CD4-positive, alpha-beta T cell treated with Interleukin-21 for 1 hour (primary cell): ENCODE data around the gene GNB1L.
"Not testable (repeated sequence)": the region's sequence is repeated elsewhere in the genome, so short reads cannot be mapped to it uniquely, and the experiment has no call there.

Source experiments
- DNase-seq: peaks from one replicate; pipeline ENCODE4 v3.0.0-alpha.2; 2020

The GNB1L gene

DNA sequence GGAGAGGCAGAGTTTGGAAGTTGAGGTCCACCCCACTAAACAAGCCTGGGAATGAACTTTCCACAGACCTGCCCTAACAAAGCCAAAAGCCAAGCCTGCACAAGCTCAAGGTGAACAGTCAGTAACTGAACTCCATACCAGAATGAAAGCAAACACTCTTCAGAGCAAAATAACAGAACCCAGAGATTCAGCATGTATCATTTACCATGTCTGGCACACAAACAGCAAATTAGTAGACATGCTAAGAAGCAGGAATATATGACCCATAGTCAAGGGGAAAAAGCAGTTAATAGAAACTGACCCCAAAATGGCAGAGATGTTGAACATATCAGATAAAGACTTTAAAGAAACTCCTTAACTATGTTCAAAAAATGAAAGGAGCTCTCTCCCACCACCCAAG lies 62.8 kb downstream of the GNB1L start:
- no peak for DNase-seq

- DNase-seq: no peak
These were observed 63.4 kb downstream of the GNB1L start for GRCh38 chr22:19791243-19791642.

- no peak for DNase-seq
These were observed 64.8 kb downstream of the GNB1L start for GRCh38 chr22:19789828-19790227.

DNA sequence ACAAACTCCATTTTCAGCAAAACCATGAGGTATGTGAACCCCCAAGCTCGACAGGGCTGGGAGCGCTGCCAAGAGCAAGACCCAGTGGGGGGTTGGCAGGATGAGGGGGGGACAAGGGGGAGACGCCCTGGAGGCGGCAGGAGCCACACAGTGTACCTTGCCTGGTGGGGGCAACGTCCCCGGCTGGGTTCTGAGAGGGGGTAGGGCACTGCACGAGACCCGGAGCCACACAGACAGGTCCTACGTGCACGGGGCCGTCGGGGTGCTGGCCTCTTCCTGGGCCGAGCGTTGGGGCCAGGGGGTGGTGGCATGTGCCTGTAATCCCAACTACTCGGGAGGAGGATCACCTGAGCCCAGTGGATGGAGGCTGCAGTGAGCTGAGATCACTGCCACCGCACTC lies 65.3 kb downstream of the GNB1L start:
- DNase-seq: no peak

GRCh38 chr22:19788661-19789225 lies 65.9 kb downstream of the GNB1L start:
- no peak for DNase-seq

DNA sequence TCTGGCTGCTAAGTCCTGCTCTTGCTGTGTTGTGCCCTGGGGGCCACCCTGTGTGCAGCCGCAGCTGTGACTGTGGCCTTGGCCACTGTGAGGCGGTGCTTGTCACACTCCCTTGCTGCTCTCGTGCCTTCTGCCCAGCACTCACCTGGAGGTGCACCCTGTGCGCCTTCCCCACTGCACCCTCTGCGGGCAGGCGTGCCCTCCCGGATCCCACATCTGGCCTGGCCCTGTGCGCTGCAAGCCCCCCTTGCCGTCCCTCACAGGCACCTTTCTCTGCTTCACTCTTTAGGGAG lies 66.9 kb downstream of the GNB1L start:
- no peak for DNase-seq

DNA sequence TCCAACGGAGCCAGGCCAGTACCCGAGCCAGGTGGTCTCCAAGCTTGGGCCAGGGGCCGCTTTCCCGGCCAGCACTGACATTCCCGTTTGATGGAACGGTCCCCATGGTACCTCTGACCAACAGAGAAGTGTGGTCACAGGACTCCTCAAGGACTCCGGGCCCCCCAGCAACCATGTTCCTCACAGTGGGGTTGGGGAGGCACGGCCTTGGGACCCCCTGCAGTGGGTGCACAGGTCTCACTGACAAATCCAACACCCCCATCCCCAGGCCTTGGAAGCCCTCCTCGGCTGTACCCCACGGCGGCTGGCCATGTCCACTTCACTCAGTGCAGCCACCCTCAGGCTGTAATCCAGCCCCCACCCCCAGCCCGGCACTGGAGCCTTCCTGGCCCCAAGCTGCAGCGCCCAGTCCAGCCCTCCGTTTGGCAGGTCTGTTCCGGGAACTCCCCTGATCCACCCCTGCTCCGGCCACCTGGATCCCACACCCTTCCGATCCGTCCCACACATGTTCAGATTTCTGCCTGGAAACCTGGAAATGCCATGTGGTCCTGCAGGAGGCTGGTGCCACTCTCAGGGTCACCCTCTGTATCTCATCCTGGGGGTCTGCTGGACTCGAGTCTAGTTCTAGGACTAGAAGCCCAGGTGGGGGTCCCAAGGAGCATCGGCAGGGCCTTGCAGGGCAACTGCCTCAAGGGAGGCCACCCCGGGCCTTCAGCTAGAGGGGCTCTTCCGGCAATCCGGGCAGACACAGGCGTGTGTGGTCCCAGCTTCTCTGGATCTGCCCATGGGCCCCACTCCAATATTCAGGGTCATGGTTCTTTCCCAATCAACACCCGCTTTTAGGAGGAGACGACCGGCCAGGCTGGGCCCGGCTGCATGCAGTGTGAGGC lies 67.5 kb downstream of the GNB1L start:
- DNase-seq: no peak

DNA sequence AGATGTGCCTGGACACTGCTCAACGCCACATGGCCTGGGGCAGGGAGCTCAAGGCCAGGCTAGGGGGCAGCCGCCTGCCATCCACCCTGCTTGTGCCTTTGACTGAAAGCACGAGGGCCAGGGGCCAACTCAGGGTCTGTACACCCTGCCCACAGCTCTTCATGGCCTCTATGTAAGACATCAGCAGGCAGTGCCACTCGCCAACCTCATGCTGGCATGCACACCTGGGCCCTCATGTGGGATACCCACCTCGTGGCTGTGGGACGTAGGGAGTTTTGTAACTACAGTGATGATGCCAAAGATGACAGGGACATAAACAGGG lies 68.4 kb downstream of the GNB1L start:
- no peak for DNase-seq

DNA sequence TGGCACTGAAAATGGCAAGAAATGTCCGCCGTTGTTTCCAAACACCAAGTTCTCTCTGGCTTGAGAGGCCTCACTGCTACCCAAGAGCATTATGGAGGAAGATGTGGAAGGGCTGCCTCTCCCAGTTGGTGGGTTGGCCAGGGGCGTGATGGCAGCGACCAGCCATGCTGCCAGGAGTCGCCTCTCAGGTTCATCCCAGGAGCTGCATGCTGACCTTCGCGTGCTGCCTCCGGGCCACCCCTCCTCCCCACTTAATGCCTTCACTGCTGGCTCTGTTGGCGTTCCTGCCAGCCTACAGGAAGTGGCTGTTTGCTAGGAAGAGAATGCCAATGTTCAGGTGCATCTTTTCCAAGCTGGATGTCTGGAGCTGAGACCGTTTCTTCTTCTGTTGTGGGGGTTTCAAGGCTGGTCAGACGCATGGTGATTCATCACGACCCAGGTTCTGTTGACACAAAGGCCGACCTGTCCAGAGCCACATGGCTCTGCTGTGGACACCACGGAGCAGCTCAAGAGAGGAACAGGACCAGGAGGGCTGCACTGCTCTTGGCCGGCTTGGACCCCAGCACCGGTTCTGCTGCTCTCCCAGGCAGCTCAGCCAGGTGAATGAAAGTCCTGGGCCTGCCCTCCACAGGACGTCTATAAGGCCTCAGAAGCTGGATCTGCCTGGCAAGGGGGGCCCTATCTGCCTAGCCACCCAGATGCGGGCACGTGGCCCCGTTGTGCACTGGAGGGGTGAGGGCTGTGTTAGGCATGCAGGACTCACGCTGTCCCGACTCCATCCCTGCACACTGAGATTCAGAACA lies 69.0 kb downstream of the GNB1L start:
- no peak for DNase-seq

- DNase-seq: no peak
These were observed 70.1 kb downstream of the GNB1L start for GRCh38 chr22:19784384-19785175.

DNA sequence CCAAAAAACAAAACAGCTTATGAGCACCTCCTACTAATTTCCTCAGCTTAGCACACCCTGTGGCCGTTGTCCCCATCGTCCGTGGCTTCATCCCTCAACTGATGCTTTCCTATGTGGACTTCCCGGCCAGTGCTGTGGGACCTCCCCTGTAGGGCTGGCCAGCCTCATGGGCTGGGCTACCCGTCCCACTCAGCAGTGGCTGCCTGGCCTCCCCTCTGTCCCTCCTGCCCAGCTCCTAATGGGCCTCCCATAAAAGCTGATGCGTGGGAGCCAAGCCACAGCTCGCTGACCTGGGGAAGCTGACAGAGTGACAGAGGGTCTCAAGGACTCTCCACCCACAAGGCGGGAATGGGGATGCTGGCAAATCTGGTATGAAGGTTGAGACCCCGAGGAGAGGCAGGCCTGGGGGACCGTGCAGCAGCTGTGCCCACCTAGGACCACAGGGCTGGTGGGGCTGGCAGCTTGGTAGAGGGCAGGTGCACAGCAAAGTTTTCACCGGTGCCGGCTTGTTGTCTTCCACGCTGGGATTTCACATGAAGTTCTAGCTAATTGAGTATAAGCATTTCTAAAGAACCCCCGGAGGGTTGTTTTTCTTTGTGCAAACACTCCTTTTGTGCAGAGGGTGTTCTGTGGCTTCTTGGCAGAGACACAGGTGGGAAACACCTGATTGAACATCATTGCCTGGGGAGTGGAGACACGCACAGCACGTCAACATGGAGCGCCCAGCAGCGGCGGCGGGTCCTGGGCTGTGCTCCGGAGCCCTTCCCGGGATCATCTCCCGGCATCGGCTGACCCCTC lies 70.9 kb downstream of the GNB1L start:
- DNase-seq: no peak

GRCh38 chr22:19782533-19782932 lies 72.1 kb downstream of the GNB1L start:
- DNase-seq: no peak

GRCh38 chr22:19779685-19780268 lies 74.9 kb downstream of the GNB1L start:
- no peak for DNase-seq

DNA sequence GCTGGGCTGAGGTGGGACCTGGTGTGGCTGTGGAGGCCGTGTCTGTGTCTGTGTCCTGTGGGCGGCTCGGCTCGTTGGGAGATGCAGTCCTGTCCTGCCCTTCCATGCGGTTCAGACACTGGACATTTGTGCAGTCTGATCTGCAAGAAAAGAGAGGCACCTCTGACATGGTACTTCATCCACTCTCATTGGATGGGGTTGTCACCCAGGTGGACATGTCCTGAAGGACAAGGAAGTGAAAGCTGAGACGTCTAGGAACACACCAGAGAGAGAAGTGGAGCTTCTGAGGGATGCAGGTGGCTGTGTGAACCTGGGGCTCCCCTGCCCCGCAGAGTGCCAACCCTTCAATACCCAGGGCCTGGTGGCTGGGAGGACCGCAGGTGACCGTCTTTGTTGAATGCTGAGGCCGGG lies 75.7 kb downstream of the GNB1L start:
- no peak for DNase-seq

DNA sequence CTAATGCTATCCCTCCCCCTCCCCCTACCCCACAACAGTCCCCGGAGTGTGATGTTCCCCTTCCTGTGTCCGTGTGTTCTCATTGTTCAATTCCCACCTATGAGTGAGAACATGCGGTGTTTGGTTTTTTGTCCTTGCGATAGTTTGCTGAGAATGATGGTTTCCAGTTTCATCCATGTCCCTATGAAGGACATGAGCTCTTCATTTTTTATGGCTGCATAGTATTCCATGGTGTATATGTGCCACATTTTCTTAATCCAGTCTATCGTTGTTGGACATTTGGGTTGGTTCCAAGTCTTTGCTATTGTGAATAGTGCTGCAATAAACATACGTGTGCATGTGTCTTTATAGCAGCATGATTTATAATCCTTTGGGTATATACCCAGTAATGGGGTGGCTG lies 77.5 kb downstream of the GNB1L start:
- not testable (repeated sequence) for DNase-seq

GRCh38 chr22:19776433-19777031 lies 78.1 kb downstream of the GNB1L start:
- no peak for DNase-seq

DNA sequence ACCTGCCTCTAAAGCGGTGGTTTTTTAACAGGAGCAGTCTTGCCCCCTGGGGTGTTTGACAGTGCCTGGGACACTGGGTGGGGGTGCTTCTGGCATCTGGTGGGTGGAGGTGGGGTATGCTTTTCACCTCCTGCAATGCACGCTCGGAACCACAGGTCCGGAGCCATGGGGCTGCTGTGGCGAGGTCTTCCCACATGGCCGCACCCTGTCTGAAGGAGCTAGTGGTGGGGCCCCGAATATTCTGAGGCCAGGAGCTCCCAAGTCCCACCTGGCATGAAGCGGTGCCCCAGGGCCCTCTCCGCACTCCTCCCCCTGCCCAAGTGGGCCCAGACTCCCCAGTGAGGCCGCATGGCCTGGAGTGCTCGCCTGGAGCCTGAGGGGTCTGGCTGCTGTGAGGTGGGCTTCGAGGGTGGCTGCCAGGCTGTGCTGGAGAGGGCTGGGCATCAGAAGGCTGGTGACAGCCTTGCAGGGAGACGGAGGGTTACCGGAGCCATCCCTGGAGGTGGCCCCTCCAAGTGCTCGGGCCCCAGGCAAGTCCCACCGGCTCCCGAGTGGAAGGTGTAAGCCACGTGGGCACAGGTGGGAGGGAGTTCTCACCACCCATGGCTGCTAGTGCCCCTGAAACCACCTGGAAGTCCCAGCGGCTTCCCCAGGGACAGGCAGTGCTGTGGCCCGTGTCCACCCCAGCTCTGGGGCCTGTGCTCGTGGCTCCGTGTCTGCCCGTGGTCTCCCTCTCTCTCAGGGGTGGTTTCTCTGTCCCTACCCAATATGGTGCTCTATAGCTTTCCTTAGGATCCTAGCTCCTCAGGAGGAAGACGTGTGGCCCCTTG lies 79.0 kb downstream of the GNB1L start:
- DNase-seq: no peak

GRCh38 chr22:19774628-19775027 lies 80.0 kb downstream of the GNB1L start:
- DNase-seq: no peak

DNA sequence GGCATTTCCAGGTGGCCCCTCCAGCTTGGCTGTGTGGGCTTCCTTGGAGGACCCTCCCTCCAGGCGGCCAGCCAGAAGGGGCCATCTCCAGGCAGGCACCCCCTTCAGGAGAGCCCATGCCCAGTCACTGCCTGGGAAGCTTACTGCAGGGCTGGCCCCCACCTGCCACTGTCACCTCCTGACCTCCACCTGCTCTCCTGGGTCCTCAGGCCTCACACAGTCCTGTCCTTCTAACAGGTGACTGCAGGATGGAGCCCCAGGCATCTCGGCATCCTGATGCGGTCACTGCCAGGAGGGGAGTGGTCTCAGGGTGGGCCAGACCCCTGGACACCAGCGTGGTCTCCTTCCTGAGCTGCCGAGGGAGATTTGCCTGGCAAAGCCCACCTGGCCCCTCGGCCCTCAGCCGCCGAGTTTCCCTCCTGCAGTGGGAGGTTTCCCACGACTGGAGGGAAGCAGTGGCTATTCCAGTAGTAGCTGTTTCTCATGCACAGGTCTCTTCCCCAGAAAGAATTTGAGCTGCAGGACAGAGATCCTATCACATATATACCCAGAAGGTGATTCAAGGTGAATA lies 81.1 kb downstream of the GNB1L start:
- DNase-seq: no peak
